Stimulated activated CD4-positive, alpha-beta T cell treated with anti-CD3 and anti-CD28 coated beads, Interleukin-2, amount 100 ng/mL, for 24 hours (primary cell): ENCODE measurements around the gene SEC61G.

ENCODE experiments used
- DNase-seq, 2 donors: peaks; one replicate each; pipeline ENCODE4 v3.0.0-alpha.2; 2020

The SEC61G gene

DNA sequence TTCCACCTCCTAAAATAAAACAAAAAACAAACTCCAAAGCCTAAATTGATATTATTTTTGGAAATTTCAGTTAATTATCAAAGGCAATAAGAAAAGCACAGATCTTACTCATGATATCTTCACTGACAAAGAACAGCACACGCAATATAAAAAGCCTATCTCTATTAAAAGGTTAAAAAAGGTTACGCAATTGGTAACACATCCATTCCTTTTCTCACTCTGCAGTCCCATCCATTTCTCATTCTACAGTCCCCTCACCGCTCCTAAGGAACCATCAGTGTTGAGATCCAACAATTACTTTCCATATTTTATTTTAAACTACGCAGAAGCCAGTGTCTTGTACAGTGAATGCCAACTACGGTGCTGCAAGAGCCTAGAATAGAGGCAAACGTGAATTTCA, 1.3 kb downstream of the SEC61G start:
- no peak for DNase-seq

DNA sequence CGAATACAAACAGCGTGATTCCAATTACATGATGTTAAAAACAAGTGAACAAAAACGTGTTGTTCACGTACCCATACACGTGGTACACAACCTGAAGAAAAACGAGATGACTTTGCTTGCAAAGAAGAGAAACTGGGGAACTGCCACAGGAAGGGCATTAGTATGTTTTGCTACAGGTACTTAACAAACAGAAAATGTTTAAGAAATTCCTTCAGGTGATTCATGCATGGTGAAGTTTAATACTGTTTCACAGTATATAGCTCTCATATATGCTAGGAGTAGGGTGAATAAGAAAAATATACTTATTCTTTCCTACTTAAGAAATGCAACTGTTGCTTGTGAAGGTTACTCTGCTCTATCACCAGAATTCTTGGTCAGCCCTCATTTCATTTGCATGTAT, 9.8 kb downstream of the SEC61G start:
- no peak for DNase-seq

DNA sequence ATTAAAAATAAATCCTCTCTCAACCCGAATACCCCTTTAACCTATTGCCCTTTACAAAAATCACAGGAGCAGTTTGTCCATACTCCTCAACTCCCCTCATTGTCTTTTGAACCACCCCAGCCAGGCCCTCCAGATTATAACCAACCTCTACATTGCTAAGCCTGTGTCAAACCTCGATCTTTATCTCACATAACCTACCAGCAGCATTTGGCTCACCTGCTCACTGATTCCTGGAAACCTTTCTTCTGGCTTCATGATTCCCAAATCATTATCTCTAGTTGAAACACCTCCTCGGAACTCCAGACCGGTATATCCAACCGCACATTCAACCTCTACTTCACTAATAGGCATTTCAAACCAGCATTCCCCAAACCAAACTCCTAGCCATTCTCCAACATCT, 11.8 kb downstream of the SEC61G start:
- no peak for DNase-seq

DNA sequence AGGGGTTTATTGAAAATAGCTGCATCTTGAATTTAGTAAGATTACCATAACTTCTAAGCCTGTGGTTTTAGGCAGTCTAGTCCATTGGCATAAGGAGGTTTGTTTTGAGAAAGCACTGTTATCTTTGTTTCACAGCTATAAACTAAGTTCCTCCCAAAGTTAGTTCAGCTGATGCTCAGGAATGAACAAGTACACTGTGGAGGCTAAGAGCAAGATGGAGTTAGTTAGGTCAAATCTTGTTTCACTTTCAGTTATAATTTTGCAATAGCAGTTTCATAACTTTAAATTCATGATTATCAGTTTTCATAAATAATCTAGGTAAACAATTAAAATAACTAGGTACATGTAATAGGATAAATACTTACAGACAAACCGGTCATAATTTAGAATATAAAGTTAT, 15.4 kb downstream of the SEC61G start:
- DNase-seq = no peak

DNA sequence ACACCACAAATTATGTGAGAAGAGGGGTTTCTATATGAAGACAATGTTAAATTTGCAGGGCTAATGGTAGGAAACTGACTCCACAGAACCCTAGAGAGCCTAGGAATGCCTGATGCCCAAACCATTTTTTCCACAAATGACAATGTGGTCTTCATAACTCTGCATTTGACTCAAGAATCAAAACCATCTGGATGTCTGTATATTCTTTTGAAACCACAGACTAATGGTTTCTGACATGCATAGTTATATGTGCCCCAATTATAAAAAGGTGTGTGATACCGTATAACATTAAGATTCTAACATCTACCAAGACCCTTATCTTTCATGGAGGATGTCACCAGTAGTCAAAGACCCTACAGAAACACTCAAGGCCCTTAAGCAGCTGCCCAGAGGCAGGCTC, 20.3 kb downstream of the SEC61G start:
- DNase-seq = no peak

DNA sequence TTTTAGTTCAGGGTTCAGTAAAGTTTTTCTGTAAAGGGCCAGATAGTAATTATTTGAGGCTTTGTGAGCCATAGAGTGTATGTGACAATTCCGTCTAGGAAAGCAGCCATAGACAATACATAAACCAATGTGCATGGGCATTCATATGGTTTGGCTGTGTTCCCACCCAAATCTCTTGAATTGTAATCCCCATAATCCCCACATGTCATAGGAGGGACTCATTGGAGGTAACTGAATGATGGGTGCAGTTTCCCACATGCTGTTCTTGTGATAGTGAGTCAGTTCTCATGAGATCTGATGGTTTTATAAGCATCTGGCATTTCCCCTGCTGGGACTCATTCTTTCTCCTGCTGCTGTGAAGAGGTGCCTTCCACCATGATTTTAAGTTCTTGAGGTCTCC, 29.9 kb downstream of the SEC61G start:
- no peak for DNase-seq

DNA sequence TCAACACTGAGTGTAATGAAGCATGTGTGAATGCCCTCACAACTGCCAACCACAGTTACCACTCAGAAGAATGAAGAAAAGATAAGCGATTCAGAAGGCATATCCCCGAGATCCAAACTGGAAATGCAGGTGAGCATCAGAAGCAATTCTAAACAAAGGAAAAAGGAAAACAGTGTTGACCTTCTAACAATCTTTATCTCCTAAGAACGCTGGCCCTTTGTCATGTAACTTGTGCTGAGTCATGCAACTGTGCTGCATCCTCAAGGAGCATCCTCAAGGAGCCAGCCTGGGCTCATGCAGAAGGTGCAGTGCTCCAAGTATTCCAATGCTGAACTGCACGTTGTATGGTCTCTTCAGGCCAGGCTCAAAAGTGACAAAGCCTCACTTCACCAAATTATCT, 30.6 kb downstream of the SEC61G start:
- no peak for DNase-seq

DNA sequence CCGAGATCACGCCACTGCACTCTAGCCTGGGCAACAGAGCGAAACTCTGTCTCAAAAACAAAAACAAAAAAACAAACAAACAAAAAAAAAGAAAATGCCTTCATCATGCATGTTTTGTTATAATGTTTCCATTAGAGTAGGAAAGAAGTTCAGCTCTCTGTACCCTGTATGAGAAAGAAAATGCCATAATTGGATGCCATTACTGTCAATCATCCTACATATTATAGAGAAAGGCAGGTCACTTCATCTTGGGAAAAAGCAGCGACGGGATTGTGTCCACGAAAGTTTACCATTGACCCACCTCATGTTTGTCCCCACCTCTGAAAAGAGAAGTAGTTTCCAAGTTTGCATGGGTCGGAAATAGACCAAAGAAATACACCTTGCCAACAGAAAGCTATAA, 33.8 kb downstream of the SEC61G start:
- no peak for DNase-seq

DNA sequence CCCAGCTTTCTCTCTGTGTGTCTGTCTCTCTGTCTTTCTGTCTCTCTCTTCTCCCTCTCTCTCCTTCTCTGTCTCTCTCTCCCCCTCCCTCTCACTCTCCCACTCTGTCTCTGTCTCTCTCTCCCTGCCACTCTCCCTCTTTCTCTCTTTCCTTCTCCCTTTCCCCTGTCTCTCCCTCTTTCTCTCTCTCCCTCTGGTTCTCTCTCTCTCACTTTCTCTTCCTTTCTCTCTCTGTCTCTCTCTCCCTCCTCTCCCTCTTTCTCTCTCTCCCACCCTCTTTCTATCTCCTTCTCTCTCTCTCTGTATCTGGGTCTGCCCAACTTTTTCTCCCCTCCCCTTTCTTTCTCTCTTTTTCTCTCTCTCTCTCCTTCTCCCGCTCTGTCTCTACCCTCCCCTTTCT, 36.5 kb downstream of the SEC61G start:
- DNase-seq = no peak

DNA sequence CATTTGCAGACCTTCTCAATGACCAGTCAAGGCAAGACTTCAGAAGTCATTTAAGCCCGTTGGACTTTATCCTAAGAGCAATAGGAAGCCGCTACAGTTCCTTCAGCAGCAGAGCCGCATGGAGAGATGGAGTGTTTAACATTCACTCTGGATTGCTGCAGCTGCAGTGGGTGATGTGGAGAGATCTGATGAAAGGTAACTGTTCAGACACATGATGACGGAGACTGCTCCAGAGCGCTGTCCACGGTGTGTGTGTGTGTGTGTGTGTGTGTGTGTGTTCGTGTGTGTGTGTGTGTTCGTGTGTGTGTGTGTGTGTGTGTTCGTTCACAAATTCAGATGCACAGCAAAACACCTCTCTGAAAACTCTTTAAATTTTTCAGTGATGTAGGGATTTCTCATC, 37.0 kb downstream of the SEC61G start:
- DNase-seq = no peak

DNA sequence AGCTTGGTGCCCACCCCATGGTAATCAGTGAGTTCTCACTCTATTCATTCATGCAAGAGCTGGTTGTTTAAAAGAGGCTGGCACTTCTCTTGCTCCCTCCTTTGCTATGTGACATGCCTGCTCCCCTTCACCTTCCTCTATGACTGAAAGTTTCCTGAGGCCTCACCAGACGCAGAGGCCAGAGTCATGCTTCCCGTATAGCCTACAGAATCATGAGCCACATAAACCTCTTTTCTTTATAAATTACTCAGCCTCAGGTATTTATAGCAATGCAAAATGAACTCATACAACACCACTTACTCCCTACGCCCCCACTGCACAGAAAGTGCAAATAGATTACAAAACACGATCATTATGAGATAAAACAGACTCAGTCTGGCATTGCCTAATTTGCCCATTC, 39.0 kb downstream of the SEC61G start:
- no peak for DNase-seq

DNA sequence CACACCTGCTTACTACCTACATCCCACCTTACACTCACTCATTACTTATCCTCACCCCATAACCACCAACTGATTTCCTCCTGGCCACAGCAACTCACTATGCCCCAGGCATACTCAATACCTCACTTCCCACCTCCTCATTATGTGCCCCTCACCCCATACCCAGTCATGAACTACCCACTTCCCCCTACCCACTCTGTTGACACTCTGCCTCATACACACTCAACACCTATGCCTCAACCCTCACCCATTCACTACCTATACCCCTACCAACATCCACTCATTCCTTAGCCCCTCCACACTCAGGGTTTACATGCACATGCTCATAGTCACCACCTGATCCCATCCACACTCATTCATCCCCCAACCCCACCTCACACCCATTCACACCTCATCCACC, 39.6 kb downstream of the SEC61G start:
- no peak for DNase-seq

DNA sequence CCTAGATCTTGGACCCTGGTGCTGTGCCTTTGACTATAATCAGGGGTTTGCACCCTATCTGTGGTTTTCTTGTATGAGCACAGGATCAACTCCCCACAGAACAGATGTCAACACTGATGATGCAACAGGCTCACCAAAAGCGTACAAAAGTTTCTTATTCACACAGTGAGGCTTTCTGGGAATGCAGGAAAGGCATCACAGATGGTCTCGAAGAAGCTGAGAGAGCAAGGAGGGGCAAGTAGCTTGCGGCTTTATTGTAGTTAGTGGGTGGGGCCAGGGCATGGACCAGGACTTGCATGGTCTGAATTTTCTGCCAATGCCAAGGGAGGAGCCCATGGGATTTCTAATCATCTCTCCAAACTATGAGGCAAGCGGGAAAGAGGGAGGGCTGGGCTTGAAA, 46.2 kb downstream of the SEC61G start:
- DNase-seq = no peak

DNA sequence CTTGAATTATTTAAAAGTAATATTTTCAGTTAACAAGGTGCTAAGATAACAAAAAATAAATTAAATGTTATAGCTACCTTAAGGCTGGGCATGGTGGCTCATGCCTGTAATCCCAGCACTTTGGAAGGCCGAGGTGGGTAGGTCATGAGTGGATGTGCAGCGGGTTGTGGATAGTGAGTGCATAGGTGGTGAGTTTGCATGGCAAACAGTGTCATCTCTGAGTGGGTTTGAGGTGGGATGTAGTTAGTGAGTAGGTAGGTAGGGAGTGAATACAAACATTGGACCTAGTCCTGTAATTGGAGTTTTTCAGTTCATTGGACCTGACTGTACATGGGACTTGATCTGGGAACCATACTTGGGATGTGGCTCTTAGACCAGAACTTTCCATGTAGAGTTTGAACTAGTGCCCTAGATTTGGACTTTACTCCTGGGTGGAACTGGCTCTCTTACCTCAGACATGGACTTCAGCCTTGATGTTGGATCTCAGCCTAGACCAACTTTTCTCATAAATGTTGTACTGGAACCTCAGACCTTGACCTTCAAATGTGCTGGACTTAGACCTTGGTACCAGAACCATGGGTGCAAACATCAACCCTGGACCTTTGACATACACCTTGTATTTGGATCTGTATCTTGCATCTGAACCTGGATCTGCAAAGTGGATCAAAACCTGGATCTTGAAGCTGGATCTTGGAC, 47.0 kb downstream of the SEC61G start:
- no peak for DNase-seq

DNA sequence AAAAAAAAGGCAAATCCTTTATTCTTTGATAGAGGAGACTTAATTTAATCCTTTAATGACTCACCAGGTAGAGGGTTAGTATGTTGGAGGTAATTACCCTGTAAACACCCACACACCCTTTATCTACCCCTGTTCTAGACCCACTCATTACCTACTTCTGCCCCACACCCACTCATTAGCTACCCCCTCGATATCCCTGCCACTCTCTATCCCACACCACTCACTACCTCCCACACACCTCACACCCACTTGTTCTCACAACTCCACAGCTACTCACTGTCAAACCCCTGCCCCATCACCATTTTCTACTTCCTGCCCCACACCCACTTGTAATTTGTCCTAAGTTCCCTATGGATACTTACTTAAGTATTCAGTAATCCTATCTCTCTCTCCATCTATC, 49.7 kb downstream of the SEC61G start:
- DNase-seq = no peak

DNA sequence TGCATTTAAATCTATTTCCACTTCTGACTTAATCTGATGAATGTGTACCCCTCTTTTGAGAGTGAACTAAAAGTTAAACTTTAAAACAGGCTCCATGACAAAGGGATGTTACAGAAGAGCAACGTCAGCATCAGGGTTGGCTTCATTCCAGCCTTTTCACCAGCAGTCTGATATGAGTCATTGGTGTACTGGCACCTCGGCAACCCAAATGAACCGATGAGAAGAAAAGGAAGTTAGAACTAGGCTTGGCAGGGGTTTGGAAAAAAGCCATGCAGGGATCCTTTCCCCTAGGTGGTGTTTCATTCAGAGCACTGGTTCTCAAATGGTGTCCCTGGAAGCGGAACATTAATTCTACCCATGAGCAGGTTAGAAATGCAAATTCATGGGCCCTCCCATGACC, 53.6 kb downstream of the SEC61G start:
- no peak for DNase-seq

DNA sequence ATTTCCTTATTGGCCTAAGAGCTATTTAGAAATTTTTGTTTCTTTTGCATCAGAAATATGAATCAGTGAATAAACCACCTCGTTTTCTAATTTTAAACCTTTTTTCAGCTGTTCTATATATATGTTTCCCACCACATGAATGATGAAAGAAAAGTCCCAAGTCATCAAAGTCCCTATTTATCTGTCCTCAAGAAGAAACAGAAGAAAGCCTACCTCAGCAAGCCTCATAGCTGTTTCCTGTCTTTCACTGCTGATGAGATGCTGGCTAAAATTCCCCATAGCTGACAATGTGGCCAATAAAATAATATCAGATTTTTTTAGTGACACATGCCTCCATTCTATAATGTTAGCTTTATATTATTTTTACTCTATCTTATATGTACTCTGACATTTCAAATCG, 54.2 kb downstream of the SEC61G start:
- DNase-seq = no peak
